Measurements from ENCODE around the gene MMP15. TPM values are rescaled to one million over a fixed set of nuclear protein-coding genes. Genes with fewer than 3 reads are reported as not detected.

The MMP15 gene
- polyA plus RNA-seq, 4 donors = 12.0 to 19.0 (median 13.0) TPM

DNA sequence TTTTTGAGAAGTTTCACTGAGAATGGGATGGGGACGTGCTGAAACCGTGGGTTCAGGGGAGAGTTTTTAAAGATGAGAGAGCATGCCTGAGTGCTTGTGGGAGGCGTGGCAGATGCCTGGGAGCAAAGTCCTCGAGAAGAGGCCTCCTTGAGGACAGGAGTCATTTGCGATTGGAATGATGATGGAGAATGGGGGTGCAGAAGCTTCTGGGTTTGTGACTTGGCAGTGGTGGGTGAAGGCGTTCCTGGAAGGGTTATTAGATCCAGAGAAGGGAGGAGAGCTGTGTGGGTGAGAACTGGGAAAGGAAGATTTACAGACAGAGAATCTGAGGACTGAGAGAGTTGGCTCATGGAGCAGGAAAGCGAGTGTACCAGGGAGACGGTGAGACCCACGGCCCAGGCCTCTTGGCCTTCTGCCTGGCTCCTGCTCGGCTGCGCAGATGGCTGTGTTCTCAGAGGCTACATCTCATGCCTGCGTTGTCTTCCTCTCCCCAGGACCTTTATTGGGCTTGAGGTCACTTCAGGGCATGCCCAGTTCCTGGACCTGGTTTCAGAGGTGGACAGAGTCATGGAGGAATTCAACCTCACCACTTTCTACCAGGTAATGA, 8.6 kb upstream of the MMP15 start:
- no peak for DNase-seq (ENCODE audit: low read depth in 4 of 4, low spot score in 3 of 4)

DNA sequence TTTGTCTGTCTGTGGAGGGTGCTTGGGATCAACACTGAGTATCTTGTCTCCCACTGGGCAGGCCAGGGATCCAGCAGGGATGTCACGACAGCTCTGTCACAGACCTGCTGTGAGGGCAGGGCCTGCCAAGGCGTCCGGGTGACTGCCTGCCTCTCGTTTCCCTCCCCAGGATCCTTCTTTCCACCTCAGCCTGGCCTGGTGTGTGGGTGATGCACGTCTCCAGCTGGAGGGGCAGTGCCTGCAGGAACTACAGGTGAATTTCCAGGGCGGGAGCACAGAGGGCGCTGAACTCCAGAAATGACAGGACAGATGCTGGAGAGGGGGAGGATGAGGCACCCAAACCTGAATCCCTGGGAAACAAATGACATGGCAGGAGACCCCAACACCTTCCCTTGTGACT, 6.8 kb upstream of the MMP15 start:
- no peak for DNase-seq (ENCODE audit: low read depth in 4 of 4, low spot score in 3 of 4)

DNA sequence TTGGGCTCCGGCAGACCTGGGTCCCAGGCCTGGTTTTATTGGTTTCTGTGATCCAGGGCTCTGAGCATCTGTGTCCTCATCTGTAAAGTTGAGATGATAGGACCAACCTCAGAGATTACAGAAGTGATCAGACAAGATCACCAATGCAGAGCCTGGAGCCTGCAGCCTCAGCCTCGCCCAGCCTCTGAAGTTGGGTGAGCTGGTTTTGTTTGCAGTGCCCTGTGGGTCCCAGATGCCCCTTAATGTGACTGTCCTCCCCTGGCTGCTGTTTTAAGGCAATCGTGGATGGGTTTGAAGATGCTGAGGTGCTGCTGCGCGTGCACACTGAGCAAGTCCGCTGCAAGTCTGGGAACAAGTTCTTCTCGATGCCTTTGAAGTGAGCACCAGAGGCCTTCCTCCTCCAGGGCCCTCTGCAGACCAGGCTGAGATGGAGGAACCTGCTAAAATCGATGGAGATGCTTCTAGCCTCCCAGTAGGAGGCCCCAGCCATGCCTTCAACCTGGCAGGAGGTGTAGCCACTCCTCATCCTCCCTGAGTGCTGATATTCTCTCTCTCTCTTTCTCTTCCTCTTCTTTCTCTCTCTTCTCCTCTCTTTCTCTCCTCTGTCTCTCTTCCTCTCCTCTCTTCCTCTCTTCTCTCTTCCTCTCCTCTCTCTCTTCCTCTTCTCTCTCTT, 5.6 kb upstream of the MMP15 start:
- DNase-seq (ENCODE audit: low read depth in 4 of 4, low spot score in 3 of 4) = no peak

DNA sequence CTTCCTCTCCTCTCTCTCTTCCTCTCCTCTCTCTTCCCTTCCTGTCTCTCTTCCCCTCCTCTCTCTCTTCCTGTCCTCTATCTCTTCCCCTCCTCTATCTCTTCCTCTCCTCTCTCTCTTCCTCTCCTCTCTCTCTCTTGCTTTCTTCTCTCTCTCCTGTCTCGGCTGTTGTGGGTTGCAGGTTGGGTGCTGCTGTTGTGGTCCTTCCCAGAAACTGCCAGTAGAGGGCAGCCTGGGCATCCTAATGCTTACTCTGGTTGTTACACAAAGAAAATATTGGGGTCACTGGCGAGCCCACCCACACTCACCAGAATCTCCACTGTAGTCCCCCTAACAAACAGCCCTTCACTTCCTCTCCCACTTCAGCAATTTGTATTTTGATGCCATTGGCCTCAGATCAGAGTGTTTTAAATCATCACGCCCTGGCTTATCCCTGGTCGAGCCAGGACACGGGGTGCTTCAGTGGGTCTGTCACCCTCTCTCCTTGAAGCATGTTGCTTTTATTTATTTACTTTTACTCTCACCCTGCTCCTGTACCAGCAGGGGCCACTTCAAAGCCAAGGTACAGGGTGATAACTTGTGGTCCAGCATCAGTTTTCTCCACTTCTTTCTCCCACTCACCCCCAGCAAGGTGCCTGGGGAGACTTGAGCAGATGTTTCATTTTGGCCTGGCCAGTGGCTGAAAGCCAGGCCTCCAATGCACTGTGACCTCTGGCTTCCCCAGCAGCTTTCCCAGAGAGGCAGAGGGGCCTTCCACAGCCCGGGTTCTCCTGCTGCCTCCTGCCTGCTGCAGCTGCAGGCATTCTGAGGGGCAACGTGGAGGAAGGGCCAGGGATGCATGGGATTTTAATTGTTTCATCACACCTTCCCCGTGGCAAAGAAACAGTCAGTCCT, 4.7 kb upstream of the MMP15 start:
- DNase-seq (ENCODE audit: low read depth in 4 of 4, low spot score in 3 of 4) = no peak

DNA sequence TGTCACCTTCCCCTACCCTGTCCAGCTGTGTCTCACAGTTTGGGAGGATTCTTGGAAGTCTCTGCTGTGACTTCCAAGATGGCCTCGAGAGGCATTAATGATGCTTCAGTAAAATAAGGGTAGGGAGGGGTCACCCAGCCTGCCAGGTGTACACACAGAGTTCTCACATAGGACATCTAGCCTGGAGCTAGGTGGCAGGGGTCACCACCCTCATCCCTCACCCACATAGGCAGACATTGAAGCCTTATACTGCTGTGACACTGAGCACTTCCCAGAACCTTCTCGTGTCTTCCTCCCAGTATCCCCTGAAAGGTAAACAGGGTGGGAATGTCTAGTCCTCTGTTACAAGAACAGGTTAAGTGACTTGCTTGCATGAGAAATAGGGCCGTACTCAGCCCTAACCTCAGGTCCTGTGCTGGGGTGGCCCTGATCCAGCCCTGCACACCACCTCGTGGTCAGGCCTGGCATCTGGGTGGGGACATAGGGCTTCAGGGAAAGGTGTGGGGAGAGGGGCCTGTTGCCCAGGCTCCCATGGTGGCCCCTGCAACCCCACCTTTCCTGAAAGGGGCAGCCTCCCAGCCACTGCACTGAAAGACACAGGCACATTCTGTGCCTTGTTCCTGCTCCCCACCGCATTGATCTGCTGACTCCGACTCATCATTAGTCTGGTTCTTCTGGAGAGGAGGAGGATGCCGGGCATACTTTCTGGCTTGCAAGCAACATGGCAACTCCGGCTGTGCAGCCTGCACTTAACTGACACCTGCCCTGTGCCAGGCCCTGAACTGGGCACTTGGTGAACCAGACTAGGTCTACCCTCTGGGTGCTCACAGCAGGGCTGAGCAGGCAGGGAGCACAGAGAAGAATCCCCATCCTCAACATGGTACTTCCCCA, 3.6 kb upstream of the MMP15 start:
- no peak for DNase-seq (ENCODE audit: low read depth in 4 of 4, low spot score in 3 of 4)

DNA sequence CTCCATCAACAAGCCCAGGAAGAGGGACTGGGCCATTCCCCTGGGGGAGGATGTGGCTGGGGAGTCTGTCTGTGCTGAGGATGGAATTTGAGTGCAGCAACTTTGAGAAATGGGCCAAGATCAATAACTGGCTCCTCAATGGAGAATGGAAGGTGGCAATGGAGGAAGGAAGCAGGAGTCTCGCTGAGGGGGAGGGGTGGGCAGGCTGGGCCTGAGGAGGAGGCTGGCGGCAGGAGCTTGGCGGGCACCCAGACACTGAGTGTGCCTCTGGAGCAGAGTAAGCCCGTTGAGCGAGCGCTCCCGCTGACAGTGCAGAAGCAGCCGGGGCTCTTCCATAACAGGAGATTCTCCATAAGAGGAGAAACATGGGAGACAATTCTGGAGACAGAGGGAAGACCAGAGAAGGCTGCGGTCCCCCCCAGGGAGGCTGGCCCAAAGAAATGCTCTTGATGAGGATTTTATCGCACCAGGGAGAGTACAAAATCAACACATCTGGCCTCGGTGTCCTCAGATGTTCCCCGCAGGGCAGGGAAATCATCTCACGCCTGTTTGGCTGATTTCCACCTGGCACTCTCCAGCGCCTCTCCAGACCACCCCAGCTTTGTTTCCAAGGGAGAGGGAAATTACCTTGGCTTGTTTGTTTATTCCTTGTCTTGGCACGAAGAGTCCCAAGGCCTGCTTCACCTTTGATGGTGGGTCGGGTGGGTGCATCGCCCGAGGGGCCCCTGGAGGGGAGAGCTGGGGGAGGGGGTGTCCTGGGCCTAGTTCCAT, 2.8 kb upstream of the MMP15 start:
- DNase-seq (ENCODE audit: low read depth in 4 of 4, low spot score in 3 of 4) = no peak

DNA sequence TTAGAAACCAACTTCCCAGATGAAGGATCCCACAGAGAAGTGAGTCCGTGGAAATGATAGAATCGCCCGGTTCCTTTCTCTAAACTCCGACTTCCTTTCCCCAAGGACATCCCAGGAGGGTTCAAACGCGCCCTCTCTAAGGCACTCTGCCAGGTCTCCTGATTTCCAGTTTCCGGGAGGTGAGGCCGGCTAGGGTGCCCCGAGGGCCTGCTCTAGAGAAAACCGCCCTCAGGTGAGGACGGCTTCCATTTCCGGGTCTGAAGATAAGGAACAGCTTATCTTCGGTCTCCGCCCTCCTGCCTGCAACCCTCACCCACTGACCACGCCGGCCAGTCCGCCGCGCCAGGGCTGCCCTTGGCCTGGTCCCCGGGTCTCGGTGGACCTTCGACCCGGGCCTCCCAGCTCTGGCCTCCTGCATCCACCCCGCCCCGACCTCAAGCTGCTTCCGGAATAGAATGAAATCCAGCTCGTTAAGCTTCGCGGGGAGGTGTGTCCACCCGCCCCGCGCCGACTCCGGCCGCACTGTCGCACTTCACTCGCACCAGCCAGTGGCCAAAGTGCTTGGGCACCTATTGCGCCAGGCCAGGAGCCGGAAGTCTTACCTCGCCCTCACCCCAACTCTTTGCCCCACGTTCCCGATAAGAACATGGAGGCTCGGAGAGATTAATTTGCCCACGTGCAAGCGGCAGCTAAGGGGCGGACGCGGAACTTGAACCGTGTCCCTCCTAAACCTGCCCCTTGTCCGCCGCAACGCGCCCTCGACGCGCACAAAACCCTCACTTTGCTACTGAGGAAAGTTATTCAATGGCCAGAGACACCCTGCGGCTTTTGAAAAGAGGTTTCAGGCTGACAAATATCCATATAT, 836 bp upstream of the MMP15 start:
- DNase-seq (ENCODE audit: low read depth in 4 of 4, low spot score in 3 of 4) = no peak

DNA sequence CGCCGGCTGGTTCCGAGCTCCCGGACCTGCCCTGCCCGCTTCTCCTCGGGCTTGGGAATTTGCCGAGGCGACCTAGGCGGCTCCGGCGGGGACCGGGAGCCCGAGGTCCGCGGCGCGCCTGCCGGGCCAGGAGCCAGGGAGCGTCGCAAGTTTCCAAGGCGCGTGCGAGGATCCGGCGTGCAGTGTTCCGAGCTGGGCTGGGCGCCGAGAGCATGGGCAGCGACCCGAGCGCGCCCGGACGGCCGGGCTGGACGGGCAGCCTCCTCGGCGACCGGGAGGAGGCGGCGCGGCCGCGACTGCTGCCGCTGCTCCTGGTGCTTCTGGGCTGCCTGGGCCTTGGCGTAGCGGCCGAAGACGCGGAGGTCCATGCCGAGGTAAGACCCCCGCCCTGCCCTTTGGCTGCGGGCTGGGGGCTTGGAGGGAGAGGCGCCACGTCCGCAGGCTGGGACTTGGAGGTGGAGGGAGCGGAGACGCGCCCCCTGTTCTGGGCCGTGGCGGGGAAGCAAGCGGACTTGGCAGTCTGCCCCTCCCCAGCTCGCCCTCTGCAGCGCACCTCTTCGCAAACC, 668 bp downstream of the MMP15 start:
- no peak for DNase-seq (ENCODE audit: low read depth in 4 of 4, low spot score in 3 of 4)

DNA sequence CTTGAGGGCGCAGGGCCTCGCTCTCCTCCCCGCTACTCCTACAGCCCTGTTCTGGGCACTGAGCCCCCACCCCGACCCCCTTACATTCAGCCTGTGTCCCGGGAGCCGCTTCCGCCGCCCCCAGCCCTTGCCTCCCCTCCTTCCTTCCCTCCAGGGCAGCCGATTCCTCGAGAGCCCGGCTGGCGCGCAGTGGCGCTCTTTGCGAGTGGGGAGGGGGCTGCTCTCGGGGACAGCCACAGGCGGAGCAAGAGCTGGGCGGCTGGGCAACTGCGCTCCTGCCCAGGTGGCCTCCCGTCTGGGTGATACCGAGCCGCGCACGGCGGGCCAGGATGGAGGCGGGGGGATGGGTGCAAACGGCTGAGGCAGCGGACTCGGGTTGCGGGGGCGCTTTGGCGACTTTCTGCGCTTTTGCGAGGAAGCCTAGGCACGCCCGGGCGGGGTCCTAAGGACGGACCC, 1.2 kb downstream of the MMP15 start:
- no peak for DNase-seq (ENCODE audit: low read depth in 4 of 4, low spot score in 3 of 4)

DNA sequence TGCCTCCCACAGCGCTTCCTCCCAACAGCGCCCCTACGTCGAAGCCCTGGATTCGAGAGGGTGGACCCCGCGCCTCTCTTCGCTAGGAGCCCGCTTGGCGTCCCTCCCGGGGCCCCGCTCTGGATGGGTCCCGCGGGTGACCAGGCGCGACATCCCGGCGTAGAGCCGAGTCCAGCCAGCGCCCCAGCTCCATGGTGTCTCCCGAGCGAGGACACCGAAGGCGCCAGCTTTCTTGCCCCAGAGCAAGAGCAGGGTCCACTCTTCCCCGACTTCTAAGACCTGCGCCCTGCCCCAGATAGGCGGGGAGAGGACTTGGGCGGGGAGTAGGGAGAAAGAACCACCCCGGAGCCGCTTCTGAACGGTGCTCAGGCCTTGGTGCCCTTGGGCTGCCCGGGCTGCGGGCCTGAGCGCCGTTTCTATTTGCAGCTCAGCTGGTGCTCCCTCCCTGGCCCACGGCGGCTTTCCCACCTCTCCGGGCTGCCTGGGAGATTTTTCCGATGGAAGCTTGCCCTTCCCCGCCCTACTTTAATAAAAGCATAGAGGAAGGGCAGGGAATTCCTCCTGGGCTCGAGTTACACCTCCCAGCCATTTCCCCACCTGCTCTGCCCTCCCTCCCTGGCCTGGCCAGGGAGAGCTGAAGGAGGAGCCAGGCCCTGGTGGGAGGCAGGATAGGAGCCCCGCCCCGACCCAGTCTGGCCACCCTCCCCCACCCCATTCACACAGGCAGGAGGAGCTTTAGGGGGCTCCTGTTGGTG, 1.8 kb downstream of the MMP15 start:
- no peak for DNase-seq (ENCODE audit: low read depth in 4 of 4, low spot score in 3 of 4)

DNA sequence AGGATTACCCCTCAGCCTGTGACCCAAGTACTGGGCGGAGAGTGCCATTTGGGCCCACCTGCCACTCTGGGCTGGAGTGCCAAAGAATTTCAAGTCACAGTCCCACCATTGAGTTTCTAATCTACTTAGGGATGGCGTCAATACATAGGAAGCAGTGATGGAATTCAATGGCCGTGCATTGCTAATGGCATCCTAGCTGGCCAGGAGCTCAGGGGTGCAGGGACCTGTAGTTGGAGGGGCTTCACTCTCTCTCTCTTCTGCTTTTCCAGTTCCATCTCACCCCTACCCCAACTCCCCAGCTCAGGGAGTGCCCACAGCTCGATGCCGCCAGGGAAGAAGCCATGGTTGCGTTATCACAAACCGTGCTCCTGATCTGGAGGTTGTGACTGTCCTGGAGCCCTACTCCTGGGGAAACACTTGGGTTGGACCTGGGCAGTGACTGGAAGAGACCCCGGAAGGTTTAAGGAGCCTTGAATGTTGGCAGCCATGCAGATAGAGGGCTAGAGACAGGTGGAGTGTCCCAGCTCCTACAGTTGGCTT, 2.4 kb downstream of the MMP15 start:
- no peak for DNase-seq (ENCODE audit: low read depth in 4 of 4, low spot score in 3 of 4)

DNA sequence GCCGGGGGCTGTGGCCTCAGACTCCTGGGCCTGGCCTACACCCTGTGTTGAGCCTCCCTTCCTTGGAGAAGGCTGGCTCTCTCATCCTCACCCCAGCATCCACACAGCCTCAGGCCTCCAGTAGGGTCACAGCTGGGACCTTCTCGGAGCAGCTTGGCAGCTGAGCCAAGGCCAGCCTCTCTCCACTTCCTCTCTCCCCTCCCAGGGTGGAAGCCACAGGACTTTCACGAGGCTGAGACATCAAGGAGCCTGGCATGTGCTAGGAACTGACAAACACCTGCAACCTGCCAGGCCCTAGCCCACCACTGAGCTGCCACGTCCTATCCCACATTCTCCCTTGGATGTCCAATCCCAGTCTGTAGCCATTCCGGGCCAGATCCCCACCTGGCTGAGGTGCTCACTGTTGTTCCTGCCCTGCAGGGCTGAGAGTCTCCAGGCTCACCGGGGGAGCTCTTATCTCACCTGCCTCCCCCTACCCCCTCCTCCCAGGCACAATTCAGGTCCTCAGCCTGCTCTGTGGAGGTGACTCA, 3.1 kb downstream of the MMP15 start:
- no peak for DNase-seq (ENCODE audit: low read depth in 4 of 4, low spot score in 3 of 4)

DNA sequence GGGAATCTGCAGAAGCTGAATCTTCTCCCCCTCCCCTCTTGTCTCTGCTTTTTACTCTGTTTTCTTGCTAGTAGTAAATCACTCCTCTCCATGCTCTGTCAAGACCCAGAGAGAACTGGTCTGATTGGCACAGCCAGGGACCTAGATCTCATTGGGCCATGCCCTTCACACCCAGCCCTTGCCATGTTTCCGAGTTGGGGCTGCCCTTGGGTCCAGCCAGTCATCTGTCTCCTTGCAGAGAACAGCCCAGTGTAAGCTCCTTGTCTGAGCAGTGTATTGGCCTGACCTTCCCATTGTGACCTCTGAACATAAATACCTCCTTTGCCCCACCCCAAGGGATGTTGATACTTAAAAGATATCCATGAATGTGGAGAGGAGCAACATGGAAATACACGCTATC, 3.9 kb downstream of the MMP15 start:
- DNase-seq (ENCODE audit: low read depth in 4 of 4, low spot score in 3 of 4) = no peak

DNA sequence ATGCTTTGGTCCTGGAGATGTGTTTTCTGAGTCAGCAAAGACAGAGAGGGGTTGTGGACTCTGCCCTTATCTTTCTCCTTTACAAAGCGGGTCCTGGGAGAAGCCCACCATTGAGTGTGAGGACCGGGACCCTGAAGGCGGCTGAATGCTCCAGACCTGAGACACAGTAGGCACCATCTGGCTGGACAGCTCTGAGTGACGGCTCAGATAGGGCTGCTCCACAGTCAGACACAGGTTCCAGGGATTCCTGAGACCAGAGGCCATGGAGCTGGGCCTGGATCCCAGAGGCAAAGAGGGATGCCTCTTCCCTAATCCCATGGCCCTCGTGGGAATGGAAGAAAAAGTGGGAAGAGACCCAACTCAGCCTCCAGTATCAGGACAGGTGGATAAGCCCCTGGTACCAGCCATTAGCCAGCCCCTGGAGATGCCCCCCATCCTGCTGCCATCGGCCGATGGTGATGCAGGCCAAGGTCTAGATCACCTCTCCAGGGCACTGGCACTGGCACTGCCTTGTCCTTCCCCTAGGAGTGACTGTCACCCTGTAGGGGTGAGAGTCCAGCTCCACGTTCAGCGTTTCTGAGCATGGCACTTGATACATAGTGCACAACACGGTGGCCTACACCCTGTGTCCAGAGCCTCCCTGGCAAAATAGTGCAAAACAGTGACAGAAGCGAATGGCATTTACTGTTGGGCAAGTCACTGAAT, 4.7 kb downstream of the MMP15 start:
- no peak for DNase-seq (ENCODE audit: low read depth in 4 of 4, low spot score in 3 of 4)

DNA sequence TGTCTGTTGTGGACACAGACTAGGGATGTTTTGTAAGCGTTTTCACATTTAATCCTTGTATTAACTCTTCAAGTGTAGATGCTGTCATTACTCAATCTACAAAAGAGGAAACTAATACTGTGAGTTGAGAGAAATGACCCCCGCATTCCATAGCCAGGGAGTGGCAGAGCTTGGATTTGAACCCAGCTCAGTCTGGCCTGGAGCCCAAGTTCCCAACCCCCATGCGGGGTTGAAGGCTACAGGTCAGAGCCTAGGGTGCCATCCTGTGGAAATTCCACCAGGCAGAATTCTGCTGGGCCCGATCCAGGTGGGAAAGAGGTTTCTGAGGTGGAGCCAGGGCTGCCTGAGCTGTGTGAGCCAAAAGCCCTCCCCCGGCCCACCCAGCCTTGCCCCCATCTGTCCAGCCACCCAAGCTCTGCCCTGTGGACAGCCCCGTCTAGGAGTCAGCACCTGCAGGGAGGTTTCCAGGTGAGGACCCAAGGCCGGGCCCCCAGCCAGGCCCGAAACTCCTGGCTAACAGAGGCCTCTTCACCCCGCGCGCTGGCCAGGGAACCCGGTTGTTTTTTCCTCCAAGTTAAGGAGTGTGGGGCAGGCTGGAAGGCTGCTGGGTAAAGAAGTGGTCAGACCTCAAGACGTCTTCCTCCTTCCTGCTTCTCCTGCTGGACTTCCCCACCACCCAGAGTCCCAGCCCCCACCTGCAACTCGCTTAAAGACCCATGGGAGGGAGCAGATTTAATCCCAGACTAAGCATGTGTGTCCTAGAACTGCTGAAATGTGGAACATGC, 5.7 kb downstream of the MMP15 start:
- no peak for DNase-seq (ENCODE audit: low read depth in 4 of 4, low spot score in 3 of 4)

DNA sequence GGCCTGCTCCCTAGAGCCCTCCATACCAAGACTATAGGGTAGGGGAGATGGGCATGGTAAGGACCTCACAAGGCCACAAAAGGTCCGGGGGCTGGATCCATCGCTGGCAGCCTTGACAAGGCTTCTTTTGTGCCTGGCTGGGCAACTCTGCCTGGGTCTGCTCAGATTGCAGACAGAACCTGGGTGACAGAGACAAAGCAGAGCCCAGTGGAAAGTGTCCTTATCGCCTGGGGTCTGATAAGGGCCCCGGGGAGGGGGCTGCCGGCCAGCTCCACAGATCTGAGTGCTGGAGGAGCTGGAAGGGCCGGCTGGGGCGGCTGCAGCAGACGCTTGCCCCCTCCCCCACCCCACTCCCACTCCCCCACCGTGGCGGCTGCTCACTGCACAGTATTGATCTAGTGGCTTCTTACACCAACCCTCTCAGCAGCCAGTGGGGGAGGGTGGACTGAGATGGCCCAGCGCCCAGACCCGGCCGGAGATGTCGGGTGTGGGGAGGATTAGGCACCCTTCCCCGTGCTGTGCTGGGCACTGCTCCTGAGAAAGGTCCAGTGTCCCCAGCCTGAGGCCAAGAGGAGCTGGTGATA, 7.2 kb downstream of the MMP15 start:
- DNase-seq (ENCODE audit: low read depth in 4 of 4, low spot score in 3 of 4) = no peak

Measured in left renal pelvis (tissue), 4 donors.